ENCODE results near the gene MAS1. TPM values are rescaled to one million over a fixed set of nuclear protein-coding genes. Genes with fewer than 3 reads are reported as not detected.

Gene MAS1
- total and polyA plus RNA-seq, 9 of the 15 experiments (the other 6 are each of a cell fraction or from before 2014, with no cell fraction given), result not detected

- TF ChIP-seq MAZ (CRISPR knock-in tag; conservative IDR thresholded peaks at IDR 0.05 in 1 of 2, IDR thresholded peaks at IDR 0.05 in 1 of 2) (no peak), SMAD1 (IDR thresholded peaks at IDR 0.05; ENCODE audit: low read depth, low read length, partially characterized antibody) (no peak), ZBTB1 (CRISPR knock-in tag; IDR thresholded peaks at IDR 0.05; ENCODE audit: borderline replicate concordance, low read depth) (no peak), NEUROD1 (IDR thresholded peaks at IDR 0.05; ENCODE audit: borderline replicate concordance, low read depth, low read length, partially characterized antibody) (no peak), NFIC (IDR thresholded peaks at IDR 0.05) (0 out of 2 replicates have a peak, but pooled peaks have one; percentile 22), HSF4 (CRISPR knock-in tag; IDR thresholded peaks at IDR 0.05; ENCODE audit: borderline replicate concordance) (no peak), GTF2E2 (tag; IDR thresholded peaks at IDR 0.05) (no peak), PHB (CRISPR knock-in tag; IDR thresholded peaks at IDR 0.05) (no peak), ERF (CRISPR knock-in tag; IDR thresholded peaks at IDR 0.05) (no peak), CBX1 (IDR thresholded peaks at IDR 0.05; ENCODE audit: low read depth) (no peak), TFE3 (CRISPR knock-in tag; IDR thresholded peaks at IDR 0.05) (peak; percentile 68), FOSL1 (tag; conservative IDR thresholded peaks at IDR 0.05) (no peak)
- 5% methylated on average over 5 of the region's 5 CpGs for WGBS (ENCODE audit: insufficient coverage, low coverage, missing lambda C conversion rate)
Observed at GRCh38 chr6:159877256-159877808, 13.5 kb upstream of the MAS1 start.

More at GRCh38 chr6:159877256-159877808, 13.5 kb upstream of the MAS1 start:
- DNase-seq (ENCODE audit: extremely low read depth in 1 of 4, low spot score in 3 of 4), result no peak
- Histone ChIP-seq H3K9me3 (replicated peaks; ENCODE audit: control insufficient read depth, insufficient read depth, low read depth, low read length) (no peaks in the 10 kb centered on the region), H2AFZ (ENCODE audit: low read depth, low read length) (no peak overlapping the region), H3K36me3 (ENCODE audit: control insufficient read depth, insufficient read depth, low read length) (no peaks in the 10 kb centered on the region), H3K9ac (ENCODE audit: insufficient read depth in 1 of 2, low read depth in 2 of 2, low read length in 2 of 2) (no peak overlapping the region), H3K4me2 (ENCODE audit: insufficient read depth, low read length) (no peak overlapping the region), H3K27ac (ENCODE audit: extremely low read depth, low read depth, low read length) (no peak overlapping the region), H3K79me2 (ENCODE audit: control insufficient read depth, insufficient read depth, low read length) (no peaks in the 10 kb centered on the region), H3K4me1 (replicated peaks in 1 of 2; ENCODE audit: control insufficient read depth in 2 of 2, insufficient read depth in 2 of 2, low read length in 2 of 2) (no peaks in the 10 kb centered on the region), H3K27me3 (ENCODE audit: control insufficient read depth in 2 of 2, insufficient read depth in 2 of 2, low read length in 2 of 2) (peaks cover 27 to 50% of the 10 kb centered on the region in 2 experiments; a peak in 4 of 5 replicates), H3K9me1 (ENCODE audit: control insufficient read depth, insufficient read depth, low read length) (no peaks in the 10 kb centered on the region), H4K20me1 (replicated peaks; ENCODE audit: control insufficient read depth, insufficient read depth, low read length) (no peaks in the 10 kb centered on the region), H3K4me3 (no peak overlapping the region)
- intact Hi-C loops (cut with micrococcal nuclease) (no loop called here), in situ Hi-C loops (cut with MboI) (no loop called here)
- no peak for ATAC-seq
- POLR2A ChIA-PET, result no interaction called here
- CTCF ChIA-PET (ENCODE audit: low intra/inter-chr PET ratio), result no interaction called here
- no peak for FAIRE-seq
- BruUV-seq (replicated peaks), result no TSS peak

Data from K562 (cell line).